NCI-H446 (cell line): ENCODE measurements around the gene HIGD2A.

ENCODE experiments used
- DNase-seq, 2 experiments: peaks; one replicate each; lab custom pipeline; 2025; lab: John Stamatoyannopoulos, UW

Gene HIGD2A

DNA sequence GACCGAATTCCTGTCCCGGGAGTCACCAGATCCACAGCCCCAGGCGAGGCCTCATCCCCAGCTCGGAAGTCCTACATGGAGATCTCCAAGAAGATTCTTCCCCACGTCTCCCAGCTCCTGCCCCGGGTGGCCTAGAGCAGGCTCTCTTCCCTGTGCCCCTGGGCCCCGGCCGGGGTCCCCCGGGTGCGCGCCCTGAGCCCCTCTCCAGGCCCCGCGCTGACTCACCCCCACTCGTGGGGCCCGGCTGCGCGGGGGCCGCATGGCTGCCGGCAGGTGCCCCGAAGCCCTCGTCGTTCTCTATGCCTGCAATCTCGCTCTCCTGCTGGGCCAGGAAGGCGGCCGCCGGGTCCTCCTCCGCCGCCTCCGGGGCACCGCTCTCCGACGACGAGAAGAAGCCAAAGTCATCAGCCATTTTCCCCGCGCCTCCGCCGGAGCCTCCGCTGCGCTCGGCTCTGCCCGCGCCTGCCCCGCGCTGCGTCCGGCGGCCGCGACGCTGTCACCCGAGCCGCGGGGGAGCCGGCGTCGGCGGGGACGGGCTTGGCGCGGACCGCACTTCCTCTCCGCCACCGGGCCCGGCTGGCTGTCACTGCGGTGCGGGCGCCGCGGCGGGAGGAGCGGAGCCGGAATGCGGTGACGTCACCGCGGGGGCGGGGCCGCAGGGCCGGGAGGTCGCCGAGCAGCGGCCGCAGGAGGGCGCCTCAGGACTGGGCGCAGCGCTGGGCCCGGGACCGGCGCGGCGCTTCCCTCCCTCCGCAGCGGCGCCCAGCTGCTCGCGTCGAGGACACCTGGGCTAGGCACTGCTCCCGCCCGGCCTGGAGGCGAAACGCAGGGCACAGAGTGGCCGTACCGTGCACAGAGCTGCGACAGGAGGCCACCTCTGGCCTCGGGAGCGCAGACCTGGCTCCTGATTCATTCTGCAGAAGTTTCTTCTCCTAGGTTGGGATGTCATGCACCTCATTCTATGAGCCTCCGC is 27.7 kb downstream of the HIGD2A start, which contains the start of gene CLTB:
TSS of gene CLTB (minus strand) at position 588 of the 973 bp plus-strand sequence. CDS start at position 412, 176 bp downstream.
- DNase-seq, result peak in 1 of 2 experiments; percentile 88

DNA sequence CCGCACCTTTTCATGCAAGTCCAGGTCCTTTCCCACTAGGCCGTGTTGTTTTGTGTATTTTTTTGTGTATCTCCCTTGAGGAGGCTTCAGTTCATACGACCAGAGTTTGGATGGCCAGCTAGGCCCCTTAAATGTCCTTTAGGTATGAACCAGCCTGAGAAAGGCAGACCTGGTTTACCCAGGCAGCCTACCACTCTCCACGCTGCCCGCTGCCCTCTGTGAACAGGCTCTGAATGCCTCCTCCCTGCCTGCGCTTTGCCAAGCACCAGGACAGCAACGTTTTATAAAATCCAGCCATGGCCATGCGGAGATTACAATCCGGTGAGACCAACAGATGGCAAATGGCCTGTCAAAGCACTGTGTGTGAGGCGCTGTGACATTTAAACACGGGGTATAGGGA is 28.4 kb downstream of the HIGD2A start:
- no peak for DNase-seq

DNA sequence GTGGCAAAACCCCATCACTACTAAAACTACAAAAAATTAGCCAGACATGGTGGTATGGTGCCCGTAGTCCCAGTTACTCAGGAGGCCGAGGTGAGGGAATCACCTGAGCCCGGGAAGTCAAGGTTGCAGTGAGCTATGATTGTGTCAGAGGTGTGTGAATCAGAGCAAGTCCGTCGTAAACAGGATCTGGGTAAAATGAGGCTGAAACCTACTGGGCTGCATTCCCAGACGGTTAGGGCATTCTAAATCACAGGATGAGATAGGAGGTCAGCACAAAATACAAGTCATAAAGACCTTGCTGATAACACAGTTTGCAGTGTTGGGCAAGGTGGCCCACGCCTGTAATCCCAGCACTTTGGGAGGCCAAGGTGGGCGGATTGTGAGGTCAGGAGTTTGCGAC is 29.7 kb downstream of the HIGD2A start:
- DNase-seq, result no peak

- DNase-seq, result no peak
These were observed 31.5 kb downstream of the HIGD2A start for GRCh38 chr5:176420086-176420485.

DNA sequence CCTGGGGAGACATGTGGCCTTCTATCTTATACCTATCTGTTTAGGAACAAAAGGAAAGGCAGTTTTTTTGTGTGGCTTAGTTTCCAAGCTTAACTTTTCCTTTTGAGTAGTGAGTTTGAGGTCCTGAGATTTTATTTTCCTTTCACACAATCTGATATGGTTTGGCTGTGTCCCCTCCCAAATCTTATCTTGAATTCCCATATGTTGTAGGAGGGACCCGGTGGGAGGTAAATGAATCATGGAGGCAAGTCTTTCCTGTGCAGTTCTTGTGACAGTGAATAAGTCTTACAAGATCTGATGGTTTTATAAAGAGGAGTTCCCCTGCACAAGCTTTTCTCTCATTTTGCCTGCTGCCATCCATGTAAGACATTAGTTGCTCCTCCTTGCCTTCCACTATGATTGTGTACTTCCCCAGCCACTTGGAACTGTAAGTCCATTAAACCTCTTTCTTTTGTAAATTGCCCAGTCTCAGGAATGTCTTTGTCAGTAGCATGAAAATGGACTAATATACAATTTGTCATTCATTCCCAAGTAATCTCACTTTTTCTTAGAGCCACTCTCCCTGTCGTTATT is 32.5 kb downstream of the HIGD2A start:
- no peak for DNase-seq

GRCh38 chr5:176424181-176424580 is 35.6 kb downstream of the HIGD2A start:
- DNase-seq, result no peak

- DNase-seq, result no peak
These were observed 36.6 kb downstream of the HIGD2A start for GRCh38 chr5:176425138-176425537.

- DNase-seq, result no peak
These were observed 37.2 kb downstream of the HIGD2A start for GRCh38 chr5:176425791-176426190.

GRCh38 chr5:176426876-176427275 is 38.3 kb downstream of the HIGD2A start:
- DNase-seq, result no peak

GRCh38 chr5:176427971-176428370 is 39.4 kb downstream of the HIGD2A start:
- no peak for DNase-seq

DNA sequence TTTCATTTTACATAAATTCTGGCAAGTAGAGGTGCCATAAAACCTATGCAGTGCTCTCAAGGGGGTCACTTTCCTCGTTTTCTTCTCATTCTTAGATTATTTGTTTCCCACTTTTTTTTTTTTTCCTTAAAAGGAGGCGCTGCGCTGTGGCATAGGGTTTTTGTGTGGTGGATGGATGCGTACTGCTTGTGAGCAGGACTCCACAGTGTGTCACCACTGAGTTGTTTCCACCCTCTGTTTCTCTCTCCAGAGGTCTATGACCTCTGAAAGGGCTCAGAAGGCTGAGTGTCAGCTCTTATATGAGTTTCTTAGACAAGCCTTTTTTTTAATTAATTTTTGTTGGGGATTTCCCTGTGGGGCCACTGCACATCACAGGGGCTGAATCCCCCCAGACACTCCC is 41.4 kb downstream of the HIGD2A start:
- DNase-seq, result no peak

- DNase-seq, result no peak
These were observed 44.2 kb downstream of the HIGD2A start for GRCh38 chr5:176432707-176433106.

- DNase-seq, result no peak
These were observed 48.1 kb downstream of the HIGD2A start for GRCh38 chr5:176436656-176437055.

DNA sequence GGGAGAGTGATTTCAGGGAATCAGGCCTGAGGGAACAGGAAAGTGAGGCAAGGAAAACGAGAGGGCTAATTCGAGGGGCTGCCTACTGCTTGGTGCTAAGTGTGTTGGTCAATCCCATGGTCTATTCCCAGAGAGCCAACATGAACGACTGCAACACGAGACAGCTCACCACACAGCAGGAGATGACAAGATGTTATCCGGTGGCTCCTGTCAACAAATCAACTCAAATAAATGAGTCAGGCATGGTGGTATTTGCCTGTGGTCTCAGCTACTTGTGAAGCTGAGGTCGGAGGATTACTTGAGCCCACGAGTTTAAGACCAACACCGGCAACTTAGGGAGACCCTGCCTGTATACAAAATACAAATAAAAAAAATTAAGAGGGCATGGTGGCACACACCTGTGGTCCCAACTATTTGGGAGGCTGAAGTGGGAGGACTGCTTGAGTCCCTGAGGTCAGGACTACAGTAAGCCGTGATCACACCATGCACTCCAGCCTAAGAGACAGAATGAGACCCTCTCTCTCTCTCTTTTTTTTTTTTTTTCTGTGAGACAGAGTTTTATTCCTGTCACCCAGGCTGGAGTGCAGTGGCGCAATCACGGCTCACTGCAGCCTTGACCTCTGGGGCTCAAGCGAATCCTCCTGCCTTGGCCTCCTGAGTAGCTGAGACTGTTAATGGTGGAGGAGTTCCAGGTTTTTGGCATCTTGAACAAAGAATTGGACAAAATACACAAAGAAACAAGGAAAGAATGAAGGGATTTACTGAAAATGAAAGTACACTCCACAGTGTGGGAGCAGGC is 50.6 kb downstream of the HIGD2A start:
- DNase-seq, result no peak
